Upper lobe of right lung (tissue), 1 donor: ENCODE results near the gene GRID1. TPM values are rescaled to one million over a fixed set of nuclear protein-coding genes. Genes with fewer than 3 reads are reported as not detected.
"Not testable (repeated sequence)": the region's sequence is repeated elsewhere in the genome, so short reads cannot be mapped to it uniquely, and the experiment has no call there.

ENCODE experiments used
- ATAC-seq: fragments of 200-7000 bp; cut with Tn5 transposase; one replicate; pipeline ENCODE4 v1.9.1; 2020; ENCODE audit warnings: mild to moderate bottlenecking, moderate library complexity
- DNase-seq: peaks from one replicate; pipeline ENCODE4 v3.0.0-alpha.2; 2020
- H3K27ac ChIP-seq: fragments of 200-600 bp; one replicate; pipeline ENCODE4 v1.8.0; 2022
- H3K27me3 ChIP-seq: fragments of 200-600 bp; one replicate; pipeline ENCODE4 v1.8.0; 2022; ENCODE audit warnings: mild to moderate bottlenecking
- H3K36me3 ChIP-seq: fragments of 200-600 bp; one replicate; pipeline ENCODE4 v1.8.0; 2022
- H3K4me1 ChIP-seq: fragments of 200-600 bp; one replicate; pipeline ENCODE4 v1.8.0; 2022
- H3K4me3 ChIP-seq: fragments of 200-600 bp; one replicate; pipeline ENCODE4 v1.8.0; 2022; ENCODE audit warnings: mild to moderate bottlenecking
- H3K9me3 ChIP-seq: fragments of 200-600 bp; one replicate; pipeline ENCODE4 v1.8.0; 2022
- CTCF ChIP-seq: fragments of 200-600 bp; IDR thresholded peaks from one replicate; pipeline ENCODE4 v1.8.0; 2022; ENCODE audit warnings: antibody characterized with exemption
- intact Hi-C: fragments of 100-400 bp; cut with DNase I; formaldehyde crosslinking; loops from one replicate; pipeline ENCODE4 v1.11.0; 2022
- total RNA-seq: library from RNA; stranded (reverse); fragmentation: NEBNext Ultra II Directional; extraction: Animal tissue kit (Norgen Biotek cat#: 25700); gene quantifications from one replicate; pipeline ENCODE4 v1.2.1, GENCODE V29; 2021
- donor health status: DM: no; HTN: yes; CAD: no; lungs with severe emphysema.

GRID1 gene
- total RNA-seq, 1 donor from 2014 or later: 3.0 TPM

GRCh38 chr10:86098187-86098881, 268.3 kb downstream of the GRID1 start:
- H3K4me1 ChIP-seq: no peaks in the 10 kb centered on the region
- DNase-seq: no peak
- no peak for ATAC-seq
- H3K9me3 ChIP-seq: no peaks in the 10 kb centered on the region
- H3K4me3 ChIP-seq: no peak overlapping the region
- no peaks in the 10 kb centered on the region for H3K36me3 ChIP-seq
- H3K27me3 ChIP-seq: no peaks in the 10 kb centered on the region
- intact Hi-C loops: no loop called here
- TF ChIP-seq CTCF: no peak
- no peak overlapping the region for H3K27ac ChIP-seq

GRCh38 chr10:86095061-86095460, 271.5 kb downstream of the GRID1 start:
- H3K9me3 ChIP-seq, H3K4me1 ChIP-seq, ATAC-seq, H3K27me3 ChIP-seq, DNase-seq, intact Hi-C loops, H3K36me3 ChIP-seq, H3K4me3 ChIP-seq, H3K27ac ChIP-seq: not testable (repeated sequence)

GRCh38 chr10:86092311-86092710, 274.3 kb downstream of the GRID1 start:
- H3K27me3 ChIP-seq, H3K27ac ChIP-seq, intact Hi-C loops, DNase-seq, H3K4me3 ChIP-seq, H3K4me1 ChIP-seq, H3K36me3 ChIP-seq, ATAC-seq, H3K9me3 ChIP-seq: not testable (repeated sequence)

GRCh38 chr10:86091216-86091615, 275.4 kb downstream of the GRID1 start:
- DNase-seq (no peak), ATAC-seq (no peak)
- intact Hi-C loops: no loop called here

GRCh38 chr10:86090807-86091206, 275.8 kb downstream of the GRID1 start:
- intact Hi-C loops: no loop called here
- no peaks in the 10 kb centered on the region for H3K36me3 ChIP-seq
- no peak for ATAC-seq
- H3K27ac ChIP-seq: no peak overlapping the region
- H3K27me3 ChIP-seq: no peaks in the 10 kb centered on the region
- DNase-seq: no peak
- H3K9me3 ChIP-seq: no peaks in the 10 kb centered on the region
- no peak overlapping the region for H3K4me3 ChIP-seq
- H3K4me1 ChIP-seq: no peaks in the 10 kb centered on the region
- TF ChIP-seq CTCF: no peak

More at GRCh38 chr10:86091216-86091615, 275.4 kb downstream of the GRID1 start:
- Histone ChIP-seq H3K27ac (no peak overlapping the region), H3K4me3 (no peak overlapping the region), H3K4me1 (no peaks in the 10 kb centered on the region), H3K9me3 (no peaks in the 10 kb centered on the region), H3K27me3 (no peaks in the 10 kb centered on the region), H3K36me3 (no peaks in the 10 kb centered on the region)
- TF ChIP-seq CTCF: no peak

GRCh38 chr10:86087716-86088115, 278.9 kb downstream of the GRID1 start:
- Histone ChIP-seq H3K4me3 (no peak overlapping the region), H3K36me3 (no peaks in the 10 kb centered on the region), H3K4me1 (no peaks in the 10 kb centered on the region), H3K9me3 (no peaks in the 10 kb centered on the region), H3K27me3 (no peaks in the 10 kb centered on the region), H3K27ac (no peak overlapping the region)
- no peak for TF ChIP-seq CTCF
- no peak for DNase-seq
- ATAC-seq: no peak
- intact Hi-C loops: no loop called here

- ATAC-seq: no peak
These were observed 280.2 kb downstream of the GRID1 start for GRCh38 chr10:86086418-86086817.

More at GRCh38 chr10:86086418-86086817, 280.2 kb downstream of the GRID1 start:
- no peak for DNase-seq
- Histone ChIP-seq H3K27ac (no peak overlapping the region), H3K27me3 (no peaks in the 10 kb centered on the region), H3K4me1 (no peaks in the 10 kb centered on the region), H3K9me3 (no peaks in the 10 kb centered on the region), H3K4me3 (no peak overlapping the region), H3K36me3 (no peaks in the 10 kb centered on the region)
- intact Hi-C loops: no loop called here
- no peak for TF ChIP-seq CTCF
